Lower leg skin (tissue), 4 donors: ENCODE measurements around the gene TMEM217. TPM values are rescaled to one million over a fixed set of nuclear protein-coding genes. Genes with fewer than 3 reads are reported as not detected.

Experiments used
- DNase-seq, 2 donors: peaks; one replicate each; pipeline ENCODE4 v3.0.0-alpha.2; 2019; ENCODE audit warnings: low spot score in 2 of 2
- H3K4me3 ChIP-seq: fragments of 200-600 bp; sonication (generic); 2 replicates; pipeline ENCODE4 v1.5.1; 2017; ENCODE audit warnings: mild to moderate bottlenecking, low read depth; ENCODE audit not compliant: poor library complexity, severe bottlenecking
- CTCF ChIP-seq, 3 donors: fragments of 450-650 bp; IDR thresholded peaks; one replicate each; pipeline ENCODE4 v1.5.1; 2016; ENCODE audit warnings: antibody characterized with exemption in 3 of 3, mild to moderate bottlenecking in 3 of 3, moderate library complexity in 2 of 3
- POLR2A ChIP-seq, 2 donors: fragments of 450-650 bp; IDR thresholded peaks; one replicate each; pipeline ENCODE4 v1.6.1; 2016 to 2017; ENCODE audit warnings: antibody characterized with exemption in 2 of 2, mild to moderate bottlenecking in 1 of 2, moderate library complexity in 1 of 2
- WGBS, 2 donors: methylation state at CpG; one replicate each; pipeline ENCODE4 v1.1.5; 2018; 5-methylcytosine and 5-hydroxymethylcytosine counted together
- intact Hi-C: fragments of 100-400 bp; cut with DNase I; formaldehyde crosslinking; loops from one replicate; pipeline ENCODE4 v1.15.0; 2023; ENCODE audit warnings: low total_unique reads
- total RNA-seq, 4 donors: library from RNA; depleted of rRNA; stranded (reverse); fragments of >200 nt; gene quantifications; one replicate each; pipeline ENCODE4 v1.1.0, GENCODE V29; 2016

The TMEM217 gene
- total RNA-seq, 4 donors from 2014 or later = 0.46 to 2.3 (median 1.0) TPM

GRCh38 chr6:37168163-37168758 is 89.7 kb downstream of the TMEM217 start:
- TF ChIP-seq CTCF (IDR thresholded peaks at IDR 0.05) (no peak), POLR2A (IDR thresholded peaks at IDR 0.05) (no peak)
- intact Hi-C loops = no loop called here
- WGBS, 2 donors = 73 to 81% methylated on average over 5 of the region's 5 CpGs
- H3K4me3 ChIP-seq = no peak overlapping the region
- no peak for DNase-seq

- no peak for TF ChIP-seq POLR2A (IDR thresholded peaks at IDR 0.05)
- TF ChIP-seq CTCF (IDR thresholded peaks at IDR 0.05) = no peak
- 82 to 88% methylated on average over 4 of the region's 4 CpGs for WGBS, 2 donors
- intact Hi-C loops = no loop called here
- no peak overlapping the region for H3K4me3 ChIP-seq
- DNase-seq = no peak
Measured at GRCh38 chr6:37162740-37163139, 95.2 kb downstream of the TMEM217 start.

Other genes with a start within 250 kb of the TMEM217 start
- gene PIM1, start 88.0 kb downstream of the TMEM217 start, total RNA-seq = 100 to 1,000 TPM; 136 to 173 (median 150) TPM
- gene TBC1D22B, start 372 bp downstream of the TMEM217 start, total RNA-seq = 10 to 100 TPM; 14.8 to 19.6 (median 17.6) TPM
- gene RNF8, start 95.8 kb upstream of the TMEM217 start, total RNA-seq = 10 to 100 TPM in 3 of 4 donors, 1 to 10 TPM in 1; 7.1 to 16.2 (median 12.9) TPM
- gene CMTR1, start 175.1 kb upstream of the TMEM217 start, total RNA-seq = 10 to 100 TPM; 24.5 to 34.1 (median 28.1) TPM
- 10 to 100 TPM; 11.8 to 21.8 (median 14.5) TPM for gene CCDC167, start 241.7 kb upstream of the TMEM217 start, total RNA-seq